HG03135 (cell line): ENCODE measurements around the gene SIX6.

Experiments used
- ATAC-seq: cut with Tn5 transposase; IDR thresholded peaks from one replicate; pipeline ENCODE4 v1.9.1; 2021; ENCODE audit warnings: mild to moderate bottlenecking, moderate library complexity; ENCODE audit not compliant: unreplicated experiment

SIX6 gene

GRCh38 chr14:60512973-60513571 is 4.1 kb downstream of the SIX6 start:
- no peak for ATAC-seq

GRCh38 chr14:60514378-60514740 is 5.4 kb downstream of the SIX6 start:
- no peak for ATAC-seq

- no peak for ATAC-seq
Measured at GRCh38 chr14:60514741-60515491, 6.0 kb downstream of the SIX6 start.

DNA sequence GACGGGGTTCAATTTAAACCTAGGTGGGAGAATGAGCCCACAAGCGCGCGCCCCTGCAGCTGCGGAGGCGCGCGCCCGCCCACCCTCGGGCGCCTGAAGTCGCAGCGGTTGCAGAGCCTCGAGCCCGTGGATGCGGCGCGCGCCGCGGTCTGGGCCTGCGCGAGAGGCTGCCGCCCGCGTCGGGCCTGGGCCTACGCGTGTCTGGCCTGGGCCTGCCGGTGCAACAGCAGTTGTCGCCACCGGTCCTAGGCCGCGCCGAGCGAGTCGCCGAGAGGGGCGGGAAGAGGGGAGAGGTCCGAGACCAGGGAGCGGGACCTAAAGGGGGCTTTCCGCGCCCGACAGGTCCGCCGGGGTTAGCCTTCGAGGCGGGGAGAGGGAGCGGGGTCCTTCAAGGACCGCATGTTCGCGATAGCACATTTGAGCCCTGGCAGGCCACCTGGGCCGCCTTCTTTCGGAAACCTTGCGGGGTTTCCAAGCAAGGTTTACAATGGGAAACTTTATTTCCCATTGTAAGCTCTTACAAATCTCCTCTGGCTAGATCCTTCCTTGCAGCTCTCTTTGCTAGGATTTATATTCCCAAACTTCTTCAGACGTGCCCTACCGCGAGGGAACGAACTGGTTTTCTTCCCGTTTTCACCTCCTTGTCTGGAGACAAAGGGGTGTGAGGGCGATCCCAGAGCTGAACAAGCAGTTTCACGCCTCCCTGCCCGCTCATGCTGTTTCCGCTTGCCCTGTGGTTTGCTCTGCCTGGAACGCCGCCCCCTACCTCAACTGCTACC is 6.8 kb downstream of the SIX6 start:
- ATAC-seq, result no peak

DNA sequence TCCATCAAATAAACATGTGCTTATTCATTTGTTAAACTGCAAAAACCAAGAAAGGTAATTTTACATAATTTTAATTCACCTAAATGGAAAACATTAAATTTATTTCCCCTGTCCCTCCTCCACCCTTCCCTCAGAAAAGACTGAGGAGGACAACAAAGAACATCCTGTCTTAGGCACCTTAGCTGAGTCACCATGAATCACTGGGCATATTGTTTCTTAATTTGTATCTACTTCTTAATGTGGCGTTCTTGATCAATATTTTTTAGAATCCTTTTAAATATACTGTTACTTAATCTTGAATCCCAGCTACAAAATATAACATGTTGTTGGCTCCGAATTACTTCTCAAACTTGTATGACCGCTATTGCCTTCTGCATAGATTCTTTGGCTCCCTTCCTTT is 23.5 kb downstream of the SIX6 start:
- ATAC-seq, result no peak

DNA sequence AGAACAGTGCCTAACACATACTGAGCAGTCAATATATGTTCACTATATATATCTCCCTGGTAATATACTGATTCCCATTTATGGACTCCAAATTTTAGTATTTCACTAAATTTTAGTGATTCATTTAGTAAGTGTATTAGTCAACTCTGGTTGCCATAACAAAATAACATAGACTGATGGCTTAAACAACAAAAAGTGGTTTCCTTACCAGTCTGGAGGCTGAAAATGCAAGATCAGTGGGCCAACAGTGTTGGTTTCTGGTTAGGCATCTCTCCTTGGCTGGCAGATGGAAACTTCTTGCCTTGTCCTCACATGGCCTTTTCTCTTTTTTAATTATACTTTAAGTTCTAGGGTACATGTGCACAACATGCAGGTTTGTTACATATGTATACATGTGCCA is 28.7 kb downstream of the SIX6 start:
- no peak for ATAC-seq

GRCh38 chr14:60544659-60545058 is 35.7 kb downstream of the SIX6 start:
- ATAC-seq, result no peak

GRCh38 chr14:60553808-60554207 is 44.9 kb downstream of the SIX6 start:
- ATAC-seq, result no peak

GRCh38 chr14:60561845-60562746 is 53.1 kb downstream of the SIX6 start:
- peak; percentile 71 for ATAC-seq
